ENCODE data around the gene OR2T3.
"Not testable (repeated sequence)": the region's sequence is repeated elsewhere in the genome, so short reads cannot be mapped to it uniquely, and the experiment has no call there.

The OR2T3 gene

GRCh38 chr1:248473051-248473450 is at the start of gene OR2T3:
TSS of gene OR2T3 (plus strand) at chr1:248473351. CDS start at chr1:248473351, 0 bp downstream.
- DNase-seq = not testable (repeated sequence)

GRCh38 chr1:248427526-248428191 is 45.5 kb upstream of the OR2T3 start:
- DNase-seq = not testable (repeated sequence)

GRCh38 chr1:248428192-248428533 is 45.0 kb upstream of the OR2T3 start:
- not testable (repeated sequence) for DNase-seq

DNA sequence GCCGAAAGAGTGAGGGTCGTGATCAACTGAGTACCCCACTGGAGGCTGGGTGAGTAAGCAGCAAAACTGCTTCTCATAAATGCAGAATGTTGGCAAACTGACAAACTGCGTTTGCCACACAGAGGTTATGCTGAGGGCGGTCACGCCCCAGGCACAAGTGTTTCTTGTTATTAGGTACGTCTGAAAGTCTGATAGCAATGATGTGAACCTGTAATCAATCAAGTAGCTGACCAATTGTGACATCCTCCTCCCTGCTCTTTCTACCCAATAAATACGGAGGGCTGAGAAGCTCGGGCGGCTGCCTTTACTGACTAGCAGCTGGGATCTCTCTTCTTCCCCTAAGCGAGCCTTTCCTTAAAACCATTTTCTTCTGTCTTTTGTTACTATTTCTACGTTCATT is 41.5 kb upstream of the OR2T3 start:
- DNase-seq = not testable (repeated sequence)

DNA sequence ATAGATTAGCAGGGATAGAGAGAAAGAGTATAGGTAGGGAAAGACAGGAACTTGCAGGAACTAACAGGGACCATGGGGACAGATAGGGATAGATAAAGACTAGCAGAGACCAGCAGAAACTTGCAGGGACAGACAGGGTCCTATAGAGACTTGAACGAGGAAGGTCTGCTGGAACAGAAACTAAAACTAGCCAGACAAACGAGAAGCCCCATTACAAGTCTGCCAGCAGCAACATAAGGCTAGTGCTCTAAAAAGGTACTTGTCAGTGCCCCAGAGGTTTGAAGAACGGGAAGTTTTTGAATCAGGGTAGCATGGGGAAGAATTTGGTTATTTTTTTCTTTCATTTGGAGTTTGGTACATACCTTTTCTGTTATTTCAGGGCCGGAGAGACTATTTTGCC is 41.0 kb upstream of the OR2T3 start:
- DNase-seq = not testable (repeated sequence)

DNA sequence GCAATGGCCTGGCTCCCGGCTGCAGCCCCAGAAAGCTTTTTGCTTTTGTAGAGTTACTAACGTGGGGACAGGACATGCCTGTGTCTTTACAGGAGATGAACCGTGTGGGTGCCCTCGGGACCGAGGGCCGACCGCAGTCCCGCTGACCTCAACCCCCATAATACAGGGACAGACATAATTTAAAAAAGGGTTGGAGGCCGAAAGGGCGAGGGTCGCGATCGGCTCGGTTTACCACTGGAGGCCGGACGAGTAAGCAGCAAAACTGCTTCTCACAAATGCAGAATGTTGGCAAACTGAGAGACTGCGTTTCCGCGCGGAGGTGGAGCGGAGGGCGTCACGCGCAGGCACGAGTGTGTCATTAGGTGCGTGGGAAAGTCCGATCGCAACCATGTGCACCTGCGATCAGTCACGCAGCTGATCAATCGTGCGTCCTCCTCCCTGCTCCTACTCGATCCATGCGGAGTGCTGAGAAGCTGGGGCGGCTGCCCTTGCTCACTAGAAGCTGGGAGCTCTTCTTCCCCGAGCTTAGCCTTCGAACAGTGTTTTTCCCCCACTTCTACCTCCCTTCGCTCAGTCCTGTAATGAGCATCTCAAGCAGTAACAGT is 39.2 kb upstream of the OR2T3 start:
- not testable (repeated sequence) for DNase-seq

DNA sequence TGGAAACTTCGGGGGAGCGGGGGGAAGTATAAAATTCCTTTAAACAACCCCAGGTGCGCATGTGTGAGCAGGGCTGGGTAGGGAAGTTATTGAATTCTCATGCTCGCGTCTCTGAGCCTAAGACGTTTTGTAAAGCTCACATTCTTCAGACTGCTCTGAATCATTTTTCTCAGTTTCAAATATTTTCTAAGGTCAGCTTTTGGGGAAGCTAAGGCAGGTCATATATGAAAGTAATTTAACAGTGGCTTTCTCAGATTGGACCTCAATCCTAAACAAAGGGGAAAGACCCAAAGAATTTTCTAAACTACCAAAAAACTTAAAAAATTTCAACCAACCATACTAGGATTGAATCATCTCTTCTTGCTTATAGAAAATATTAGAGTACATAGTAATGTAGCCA is 38.2 kb upstream of the OR2T3 start:
- DNase-seq = not testable (repeated sequence)

DNA sequence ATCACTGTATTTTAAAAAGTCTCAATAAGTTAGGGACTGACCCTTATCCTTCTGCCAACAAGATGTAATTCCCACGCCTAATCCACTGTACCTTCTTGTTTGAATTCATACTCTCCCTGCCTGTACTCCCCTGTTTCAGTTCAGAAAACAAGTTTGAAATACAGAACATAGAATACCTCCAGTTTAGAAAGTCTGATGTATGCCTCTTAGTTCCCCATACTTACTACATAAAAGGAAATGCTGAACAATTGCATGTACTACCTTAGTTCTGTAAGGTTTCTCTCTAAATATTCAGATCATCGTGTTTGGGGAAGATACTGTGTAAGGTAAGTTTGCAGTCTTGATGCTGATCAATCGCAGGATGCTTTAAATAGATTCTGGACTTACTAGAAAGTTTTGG is 36.8 kb upstream of the OR2T3 start:
- not testable (repeated sequence) for DNase-seq

DNA sequence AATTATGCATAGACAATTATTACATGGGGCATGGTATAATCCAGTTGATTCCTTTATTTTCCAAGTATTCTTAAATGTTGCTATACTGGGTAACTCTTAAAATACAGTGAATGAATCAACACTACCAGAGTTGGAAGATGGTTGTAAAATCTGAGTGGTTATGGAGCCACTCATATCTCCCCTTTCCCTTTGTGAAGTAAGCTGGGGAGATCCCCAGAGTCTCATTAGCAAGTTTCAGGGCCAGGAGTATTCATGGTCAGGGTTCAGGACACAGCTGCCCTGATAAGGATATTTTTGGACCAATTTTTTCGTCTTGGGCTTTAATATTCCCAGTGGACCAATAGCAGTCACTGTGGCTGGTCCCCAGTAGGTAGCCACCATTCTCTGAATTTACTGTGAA is 34.5 kb upstream of the OR2T3 start:
- not testable (repeated sequence) for DNase-seq

GRCh38 chr1:248439283-248439682 is 33.9 kb upstream of the OR2T3 start:
- not testable (repeated sequence) for DNase-seq

DNA sequence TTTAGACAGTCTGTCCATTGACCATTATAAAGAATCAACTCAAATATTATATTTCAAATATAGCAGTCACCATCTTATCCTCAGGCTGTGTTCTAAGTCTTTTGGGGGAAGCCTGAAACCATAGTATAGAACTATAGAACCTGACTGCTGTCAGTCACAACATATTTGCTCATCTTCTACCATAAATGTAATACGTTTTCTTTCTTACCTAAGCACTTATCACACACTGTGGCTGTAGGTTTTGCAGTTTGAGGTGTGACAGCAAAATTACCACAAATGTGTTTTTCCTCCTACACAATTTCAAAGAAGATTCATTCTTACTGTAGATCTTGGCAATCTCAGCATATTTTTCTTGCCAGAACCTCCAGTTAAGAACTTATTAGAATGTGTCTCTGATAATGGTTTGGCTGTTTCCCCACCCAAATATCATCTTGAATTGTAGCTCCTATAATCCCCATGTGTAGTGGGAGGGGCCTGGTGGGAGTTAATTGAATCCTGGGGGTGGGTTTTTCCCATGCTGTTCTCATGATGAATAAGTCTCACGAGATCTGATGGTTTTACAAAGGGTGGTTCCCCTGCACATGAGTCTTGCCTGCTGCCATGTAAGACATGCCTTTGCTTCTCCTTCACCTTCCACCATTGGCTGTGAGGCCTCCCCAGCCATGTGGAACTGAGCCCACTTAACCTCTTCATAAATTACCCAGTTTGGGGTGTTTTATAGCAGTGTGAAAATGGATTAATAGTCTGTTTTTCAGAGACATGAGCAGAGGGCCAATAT is 30.5 kb upstream of the OR2T3 start:
- not testable (repeated sequence) for DNase-seq

DNA sequence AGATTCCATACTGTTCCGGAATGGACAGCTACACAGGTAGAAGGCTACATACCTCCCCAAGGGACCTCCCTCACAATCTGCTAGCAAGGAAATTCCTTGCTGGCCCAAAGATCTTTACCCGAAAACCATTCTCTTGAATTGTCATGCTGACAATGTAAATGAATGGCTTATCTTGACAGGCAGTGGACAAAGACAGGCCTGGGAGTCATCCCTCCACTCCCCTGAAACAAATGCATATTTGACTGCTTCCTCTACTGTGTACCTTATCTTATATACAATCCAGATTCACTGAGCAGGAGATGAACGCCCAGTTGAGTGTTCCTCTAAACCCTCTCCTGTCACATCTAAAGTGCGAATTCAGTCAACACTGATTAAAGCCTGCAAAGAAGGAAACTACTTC is 28.5 kb upstream of the OR2T3 start:
- not testable (repeated sequence) for DNase-seq

GRCh38 chr1:248445399-248445798 is 27.8 kb upstream of the OR2T3 start, which contains the start of gene OR2T2:
TSS of gene OR2T2 (plus strand) at chr1:248445637. CDS start at chr1:248452798, 7,161 bp downstream.
- DNase-seq = not testable (repeated sequence)

DNA sequence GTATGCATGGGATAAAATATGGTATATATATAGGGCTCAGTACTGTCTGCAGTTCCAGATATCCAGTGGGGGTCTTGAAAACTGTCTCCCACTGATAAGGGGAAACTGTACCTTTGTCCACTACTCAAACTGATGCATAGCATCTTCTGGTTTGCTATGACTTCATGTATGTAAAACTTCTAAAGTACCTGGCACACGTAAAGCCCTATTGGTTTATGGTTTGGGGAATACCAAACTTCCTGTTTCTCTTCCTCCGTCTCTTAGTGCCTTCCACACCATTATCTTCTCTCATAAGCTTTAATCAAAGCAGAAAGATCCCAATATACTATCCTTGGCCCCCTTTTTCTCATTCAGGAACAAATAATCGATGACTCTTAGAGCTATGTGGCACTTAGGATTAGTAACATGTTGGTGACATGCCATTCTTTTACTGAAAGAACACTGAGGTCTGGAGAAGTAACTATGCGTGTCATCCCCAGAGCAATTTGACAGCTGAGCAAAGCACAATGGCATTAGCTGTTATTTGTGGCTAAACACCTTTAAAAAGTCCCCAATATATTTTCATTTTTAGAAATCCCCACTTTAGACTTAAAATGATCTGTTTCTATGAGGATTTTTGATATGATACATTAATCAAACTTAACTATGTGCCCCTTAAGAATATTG is 24.6 kb upstream of the OR2T3 start:
- DNase-seq = not testable (repeated sequence)

DNA sequence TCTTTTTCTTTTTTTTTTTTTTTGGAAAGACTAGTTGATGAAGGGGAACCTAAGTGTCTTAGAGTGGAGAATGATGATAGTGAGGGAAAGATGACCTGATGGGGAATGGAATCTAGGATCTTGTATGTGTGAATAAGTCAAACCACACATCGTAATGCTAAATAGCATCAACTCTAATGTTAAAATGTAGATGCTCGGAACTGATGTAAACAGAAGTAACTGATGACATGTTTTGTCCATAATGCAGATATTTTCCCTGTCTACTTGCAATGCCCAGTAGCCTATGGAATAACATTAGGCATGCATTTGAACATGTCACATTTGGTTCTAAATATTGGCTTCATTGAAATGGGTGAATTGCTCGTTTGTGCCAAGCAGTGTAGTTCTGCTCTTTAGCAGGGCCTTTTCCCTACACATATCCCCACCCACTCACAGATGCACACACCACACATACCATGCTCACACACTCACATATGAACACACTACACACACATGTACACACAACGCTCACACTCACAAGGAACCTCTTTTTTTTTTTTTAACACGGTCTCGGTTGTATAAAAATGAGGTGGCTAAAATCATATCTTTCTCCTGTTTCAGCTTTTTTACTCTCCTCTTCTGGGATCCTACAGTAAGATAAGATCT is 23.2 kb upstream of the OR2T3 start:
- DNase-seq = not testable (repeated sequence)

- not testable (repeated sequence) for DNase-seq
Measured at GRCh38 chr1:248450466-248451145, 22.5 kb upstream of the OR2T3 start.

DNA sequence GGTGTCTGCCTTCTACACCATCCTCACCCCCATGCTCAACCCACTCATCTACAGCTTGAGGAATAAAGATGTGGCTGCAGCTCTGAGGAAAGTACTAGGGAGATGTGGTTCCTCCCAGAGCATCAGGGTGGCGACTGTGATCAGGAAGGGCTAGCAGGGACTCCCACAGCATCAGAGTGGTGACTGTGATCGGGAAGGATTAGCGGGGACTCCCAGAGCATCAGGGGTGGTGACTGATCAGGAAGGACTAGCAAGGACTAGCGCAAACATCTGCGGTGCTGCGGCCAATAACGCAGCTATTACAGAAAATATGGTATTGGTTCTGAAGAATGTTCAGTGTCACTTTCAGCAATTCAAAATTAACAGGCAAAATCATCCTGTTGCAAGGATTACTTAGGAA is 19.5 kb upstream of the OR2T3 start:
- DNase-seq = not testable (repeated sequence)

GRCh38 chr1:248455045-248455444 is 18.1 kb upstream of the OR2T3 start:
- DNase-seq = not testable (repeated sequence)

DNA sequence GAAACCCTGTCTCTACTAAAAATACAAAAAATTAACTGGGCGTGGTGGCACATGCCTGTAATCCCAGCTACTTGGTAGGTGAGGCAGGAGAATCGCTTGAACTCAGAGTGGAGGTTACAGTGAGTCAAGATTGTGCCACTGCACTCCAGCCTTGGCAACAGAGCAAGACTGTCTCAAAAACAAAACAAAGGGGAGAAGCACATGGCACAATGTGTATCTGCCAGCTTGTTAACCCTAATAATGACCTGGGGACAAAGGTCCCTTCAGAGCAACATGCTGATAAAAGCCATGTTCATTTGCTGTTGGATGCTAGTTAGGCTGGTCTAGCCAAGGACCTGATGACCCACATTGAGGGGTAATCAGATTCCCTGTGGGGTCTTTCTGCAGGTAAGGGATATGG is 16.5 kb upstream of the OR2T3 start:
- DNase-seq = not testable (repeated sequence)

- DNase-seq = not testable (repeated sequence)
Measured at GRCh38 chr1:248459117-248459516, 14.0 kb upstream of the OR2T3 start.

- DNase-seq = no peak
Measured at GRCh38 chr1:248471154-248471553, 2.0 kb upstream of the OR2T3 start.

GRCh38 chr1:248472111-248472510 is 1.0 kb upstream of the OR2T3 start:
- not testable (repeated sequence) for DNase-seq

All from CD4-positive, alpha-beta T cell treated with Interleukin-17A for 1 hour (primary cell).